ENCODE data around the gene MORN1. TPM values are rescaled to one million over a fixed set of nuclear protein-coding genes. Genes with fewer than 3 reads are reported as not detected.
A peak's percentile ranks its signal among the peaks of the same experiment; 100 is the strongest.

Gene MORN1
- total and polyA plus RNA-seq, 9 of the 15 experiments (the other 6 are each of a cell fraction or from before 2014, with no cell fraction given), result 0.24 to 9.3 (median 4.2) TPM

GRCh38 chr1:2384130-2384860 is 7.1 kb downstream of the MORN1 start:
- Histone ChIP-seq H3K9me3 (replicated peaks; ENCODE audit: control insufficient read depth, insufficient read depth, low read depth, low read length) (no peaks in the 10 kb centered on the region), H3K4me2 (ENCODE audit: insufficient read depth, low read length) (no peak overlapping the region), H3K9me1 (ENCODE audit: control insufficient read depth, insufficient read depth, low read length) (no peaks in the 10 kb centered on the region), H3K79me2 (ENCODE audit: control insufficient read depth, insufficient read depth, low read length) (no peaks in the 10 kb centered on the region), H4K20me1 (replicated peaks; ENCODE audit: control insufficient read depth, insufficient read depth, low read length) (peaks cover 15% of the 10 kb centered on the region), H3K27me3 (ENCODE audit: control insufficient read depth in 2 of 2, insufficient read depth in 2 of 2, low read length in 2 of 2) (peaks cover 0 to 24% of the 10 kb centered on the region in 2 experiments; a peak in 3 of 5 replicates), H3K9ac (ENCODE audit: insufficient read depth in 1 of 2, low read depth in 2 of 2, low read length in 2 of 2) (peak overlapping the region in 1 of 2 experiments; percentile 21; a peak in 1 of 4 replicates), H3K4me3 (no peak overlapping the region), H3K4me1 (replicated peaks in 1 of 2; ENCODE audit: control insufficient read depth in 2 of 2, insufficient read depth in 2 of 2, low read length in 2 of 2) (peaks cover 0 to 39% of the 10 kb centered on the region in 2 experiments; a peak in 2 of 5 replicates), H3K36me3 (ENCODE audit: control insufficient read depth, insufficient read depth, low read length) (peaks cover 4% of the 10 kb centered on the region; the same call in 1 of the 3 replicates), H3K27ac (ENCODE audit: extremely low read depth, low read depth, low read length) (no peak overlapping the region), H2AFZ (ENCODE audit: low read depth, low read length) (no peak overlapping the region)
- ATAC-seq (no peak), FAIRE-seq (no peak), DNase-seq (ENCODE audit: extremely low read depth in 1 of 4, low spot score in 3 of 4) (no peak)
- 57% methylated on average over 21 of the region's 21 CpGs for WGBS (ENCODE audit: insufficient coverage, low coverage, missing lambda C conversion rate)
- intact Hi-C loops (cut with micrococcal nuclease) (no loop called here), in situ Hi-C loops (cut with MboI) (no loop called here)
- ChIA-PET POLR2A (interaction anchor here (1.4 kb wide), 1 partner anchor 189 kb away, joined by 4 read pairs; the partner anchor contains the start of gene FAAP20), CTCF (ENCODE audit: low intra/inter-chr PET ratio) (no interaction called here)
- no TSS peak for BruUV-seq (replicated peaks)
- TF ChIP-seq EHMT2 (IDR thresholded peaks at IDR 0.05), result no peak
- TF ChIP-seq OTX1 (CRISPR knock-in tag; IDR thresholded peaks at IDR 0.05), result no peak
- TF ChIP-seq BCL6 (CRISPR knock-in tag; IDR thresholded peaks at IDR 0.05), result no peak
- TF ChIP-seq ZC3H8 (IDR thresholded peaks at IDR 0.05), result no peak
- no peak for TF ChIP-seq ZNF263 (CRISPR knock-in tag; IDR thresholded peaks at IDR 0.05; ENCODE audit: borderline replicate concordance)
- TF ChIP-seq ZFP91 (CRISPR knock-in tag; IDR thresholded peaks at IDR 0.05), result no peak
- TF ChIP-seq RB1 (IDR thresholded peaks at IDR 0.05; ENCODE audit: low read depth), result no peak
- TF ChIP-seq RBM15 (IDR thresholded peaks at IDR 0.05; ENCODE audit: insufficient read depth, low read length), result no peak
- TF ChIP-seq MCM5 (IDR thresholded peaks at IDR 0.05; ENCODE audit: low read depth), result no peak
- no peak for TF ChIP-seq CHD7 (IDR thresholded peaks at IDR 0.05; ENCODE audit: low read depth, low read length)

Data from K562 (cell line).